SK-N-SH treated with all-trans-retinoic acid at 6 μM for 48 hours (cell line): ENCODE results near the gene MTFP1.

Experiments
- ATAC-seq: fragments of 200-7000 bp; cut with Tn5 transposase; 3 replicates; pipeline ENCODE4 v1.9.1; 2020; ENCODE audit warnings: mild to moderate bottlenecking, moderate library complexity
- CREB5 ChIP-seq: fragments of 250-450 bp; sonication (Bioruptor Pico); IDR thresholded peaks from 2 replicates; pipeline ENCODE4 v1.5.1; 2020; ENCODE audit warnings: low read depth, mild to moderate bottlenecking, moderate library complexity
- CSDC2 ChIP-seq: fragments of 250-450 bp; sonication (Bioruptor Pico); IDR thresholded peaks from 2 replicates; pipeline ENCODE4 v1.5.0; 2020; ENCODE audit warnings: mild to moderate bottlenecking, moderate library complexity
- CSRNP3 ChIP-seq: fragments of 250-450 bp; sonication (Bioruptor Pico); IDR thresholded peaks from 2 replicates; pipeline ENCODE4 v1.5.1; 2021; ENCODE audit warnings: mild to moderate bottlenecking, moderate library complexity
- ESRRG ChIP-seq: fragments of 250-450 bp; sonication (Bioruptor Pico); IDR thresholded peaks from 2 replicates; pipeline ENCODE4 v1.6.1; 2021; ENCODE audit warnings: mild to moderate bottlenecking
- GLIS3 ChIP-seq: fragments of 250-450 bp; sonication (Bioruptor Pico); IDR thresholded peaks from 2 replicates; pipeline ENCODE4 v1.5.0; 2020; ENCODE audit warnings: mild to moderate bottlenecking, moderate library complexity
- ISL1 ChIP-seq: fragments of 250-450 bp; sonication (Bioruptor Pico); IDR thresholded peaks from 2 replicates; pipeline ENCODE4 v2.1.2; 2022; ENCODE audit warnings: mild to moderate bottlenecking, moderate library complexity
- OSR1 ChIP-seq: fragments of 250-450 bp; sonication (Bioruptor Pico); IDR thresholded peaks from 2 replicates; pipeline ENCODE4 v1.8.0; 2022; ENCODE audit warnings: moderate library complexity, mild to moderate bottlenecking, inconsistent platforms
- POU6F1 ChIP-seq: fragments of 250-450 bp; sonication (Bioruptor Pico); IDR thresholded peaks from 2 replicates; pipeline ENCODE4 v1.8.0; 2021; ENCODE audit warnings: low read depth, mild to moderate bottlenecking, moderate library complexity, borderline replicate concordance
- RARB ChIP-seq: fragments of 250-450 bp; sonication (Bioruptor Pico); IDR thresholded peaks from 2 replicates; pipeline ENCODE4 v1.8.0; 2021; ENCODE audit warnings: mild to moderate bottlenecking, moderate library complexity
- SNAI2 ChIP-seq: fragments of 250-450 bp; sonication (Bioruptor Pico); IDR thresholded peaks from 2 replicates; pipeline ENCODE4 v1.5.0; 2020; ENCODE audit warnings: mild to moderate bottlenecking, moderate library complexity
- TCF4 ChIP-seq: fragments of 250-450 bp; sonication (Bioruptor Pico); IDR thresholded peaks from 2 replicates; pipeline ENCODE4 v1.8.0; 2021; ENCODE audit warnings: mild to moderate bottlenecking, moderate library complexity, borderline replicate concordance
- TOX ChIP-seq: fragments of 250-450 bp; sonication (Bioruptor Pico); IDR thresholded peaks from 2 replicates; pipeline ENCODE4 v1.8.0; 2021; ENCODE audit warnings: mild to moderate bottlenecking, moderate library complexity, borderline replicate concordance
- TSHZ2 ChIP-seq: fragments of 250-450 bp; sonication (Bioruptor Pico); IDR thresholded peaks from 2 replicates; pipeline ENCODE4 v1.5.0; 2020; ENCODE audit warnings: mild to moderate bottlenecking, moderate library complexity
- ZFP30 ChIP-seq: fragments of 450-650 bp; formaldehyde crosslinking; IDR thresholded peaks from 2 replicates; pipeline ENCODE4 v1.5.0; 2022; ENCODE audit warnings: mild to moderate bottlenecking, moderate library complexity
- ZNF565 ChIP-seq: fragments of 450-650 bp; formaldehyde crosslinking; conservative IDR thresholded peaks from 2 replicates; pipeline ENCODE4 v1.5.0; 2020; ENCODE audit warnings: low read depth, mild to moderate bottlenecking, moderate library complexity
- ZNF70 ChIP-seq: fragments of 450-650 bp; formaldehyde crosslinking; IDR thresholded peaks from 2 replicates; pipeline ENCODE4 v1.5.0; 2020; ENCODE audit warnings: mild to moderate bottlenecking, moderate library complexity
- ZNF8 ChIP-seq: fragments of 450-650 bp; formaldehyde crosslinking; IDR thresholded peaks from 2 replicates; pipeline ENCODE4 v1.5.0; 2020; ENCODE audit warnings: mild to moderate bottlenecking, moderate library complexity

MTFP1 gene

GRCh38 chr22:30430933-30431332, 5.4 kb downstream of the MTFP1 start:
- TF ChIP-seq CSRNP3 (CRISPR knock-in tag) (no peak), ZNF70 (CRISPR knock-in tag) (no peak), OSR1 (no peak), ZNF8 (no peak), TSHZ2 (CRISPR knock-in tag) (no peak), GLIS3 (CRISPR knock-in tag) (no peak), ZFP30 (CRISPR knock-in tag) (no peak), ISL1 (no peak), SNAI2 (CRISPR knock-in tag) (no peak), TCF4 (CRISPR knock-in tag) (no peak), CREB5 (CRISPR knock-in tag) (no peak), ZNF565 (CRISPR knock-in tag) (no peak), ESRRG (no peak), CSDC2 (CRISPR knock-in tag) (no peak), TOX (CRISPR knock-in tag) (no peak), RARB (CRISPR knock-in tag) (no peak), POU6F1 (CRISPR knock-in tag) (no peak)
- TF ChIP-seq, all 23 proteins: peak for 0
- ATAC-seq = no peak

GRCh38 chr22:30432096-30432495, 6.5 kb downstream of the MTFP1 start:
- no peak for ATAC-seq
- TF ChIP-seq TSHZ2 (CRISPR knock-in tag) (no peak), ZNF8 (no peak), ISL1 (no peak), ZFP30 (CRISPR knock-in tag) (no peak), ESRRG (no peak), POU6F1 (CRISPR knock-in tag) (no peak), CREB5 (CRISPR knock-in tag) (no peak)
- TF ChIP-seq, all 23 proteins: peak for 0
